HepG2 (cell line): ENCODE results near the gene PTPN2. TPM values are rescaled to one million over a fixed set of nuclear protein-coding genes. Genes with fewer than 3 reads are reported as not detected.
"Not testable (repeated sequence)": the region's sequence is repeated elsewhere in the genome, so short reads cannot be mapped to it uniquely, and the experiment has no call there.

Experiments used
- ATAC-seq: fragments of 200-7000 bp; cut with Tn5 transposase; 3 replicates; pipeline ENCODE4 v1.9.1; 2020; ENCODE audit warnings: mild to moderate bottlenecking, moderate library complexity
- BruUV-seq: library from RNA; stranded (reverse); fragments of 400-500 nt; replicated peaks from 2 replicates; lab custom pipeline; 2021; lab: Mats Ljungman, UMichigan
- CTCF ChIA-PET: fragments of 300-600 bp; formaldehyde crosslinking; extraction: SDS; loops from one replicate; lab custom pipeline; 2021; ENCODE audit warnings: low total read pairs, inconsistent platforms, low intra/inter-chr PET ratio; lab: Yijun Ruan, JAX
- POLR2A ChIA-PET: fragments of 350-600 bp; sonication (Branson Sonifier 250); formaldehyde crosslinking; loops from one replicate; lab custom pipeline; 2020; ENCODE audit warnings: antibody characterized with exemption, inconsistent platforms; lab: Yijun Ruan, JAX
- DNase-seq: peaks from one replicate; pipeline ENCODE4 v3.0.0-alpha.2; 2015; ENCODE audit warnings: low spot score
- FAIRE-seq: peaks from 3 replicates; lab custom pipeline; 2011; peaks lifted over from hg19 to GRCh38; lab: Jason Lieb, UNC
- H2AFZ ChIP-seq: one replicate; pipeline ENCODE4 v1.6.1; 2011; ENCODE audit warnings: low read length, inconsistent platforms
- H3K27ac ChIP-seq: fragments of 300-600 bp; 3 replicates; pipeline ENCODE4 v1.8.0; 2011; ENCODE audit warnings: mixed run types, mild to moderate bottlenecking, mixed read lengths, low read length, inconsistent platforms; ENCODE audit not compliant: insufficient read depth; ENCODE audit errors: extremely low read length
- H3K27me3 ChIP-seq, 2 experiments: fragments of 200-600 bp in 1 of 2; 2 replicates in 1 of 2; 3 replicates in 1 of 2; pipeline versions ENCODE4 v1.6.0 to v1.8.0; 2011; ENCODE audit warnings: low read length in 2 of 2, mild to moderate bottlenecking in 2 of 2, moderate library complexity in 2 of 2, inconsistent platforms in 1 of 2; ENCODE audit not compliant: insufficient read depth in 2 of 2, control insufficient read depth in 1 of 2
- H3K36me3 ChIP-seq, 2 experiments: fragments of 200-600 bp in 1 of 2; replicated peaks in 1 of 2; 2 replicates in 1 of 2; 3 replicates in 1 of 2; pipeline versions ENCODE4 v1.5.1 to v1.8.0; 2011; ENCODE audit warnings: low read length in 2 of 2, inconsistent platforms in 1 of 2; ENCODE audit not compliant: insufficient read depth in 2 of 2, control insufficient read depth in 1 of 2
- H3K4me1 ChIP-seq: 2 replicates; pipeline ENCODE4 v1.5.1; 2012; ENCODE audit warnings: low read length, inconsistent platforms; ENCODE audit not compliant: insufficient read depth
- H3K4me2 ChIP-seq: 2 replicates; pipeline ENCODE4 v1.6.0; 2011; ENCODE audit warnings: low read depth, low read length, inconsistent platforms
- H3K4me3 ChIP-seq, 3 experiments: fragments of 200-600 bp in 1 of 3; sonication (generic), shearing (Covaris generic) in 1 of 3; replicated peaks in 1 of 3; 2 replicates each; pipeline ENCODE4 v1.5.1; 2011 to 2016; ENCODE audit warnings: low read length in 3 of 3, inconsistent platforms in 2 of 3, low read depth in 2 of 3, mild to moderate bottlenecking in 2 of 3, control low read depth in 1 of 3, mixed read lengths in 1 of 3; ENCODE audit not compliant: insufficient read depth in 1 of 3
- H3K79me2 ChIP-seq: one replicate; pipeline ENCODE4 v1.6.1; 2011; ENCODE audit warnings: low read length, inconsistent platforms; ENCODE audit not compliant: insufficient read depth
- H3K9ac ChIP-seq: 2 replicates; pipeline ENCODE4 v1.6.0; 2011; ENCODE audit warnings: mild to moderate bottlenecking, low read depth, low read length, inconsistent platforms; ENCODE audit not compliant: insufficient read depth
- H3K9me3 ChIP-seq: 2 replicates; pipeline ENCODE4 v1.5.1; 2012; ENCODE audit warnings: mild to moderate bottlenecking, low read length
- H4K20me1 ChIP-seq: 2 replicates; pipeline ENCODE4 v1.6.0; 2011; ENCODE audit warnings: inconsistent platforms, mild to moderate bottlenecking, low read length, moderate library complexity; ENCODE audit not compliant: insufficient read depth
- NFYB ChIP-seq: sonication (generic); formaldehyde crosslinking; IDR thresholded peaks from 2 replicates; pipeline ENCODE4 v1.4.0; 2020; ENCODE audit warnings: missing genetic modification reagents
- PHF8 ChIP-seq: sonication (generic); formaldehyde crosslinking; IDR thresholded peaks from 2 replicates; pipeline ENCODE4 v1.5.0; 2020; ENCODE audit warnings: missing genetic modification reagents
- SNAPC2 ChIP-seq: sonication (generic); formaldehyde crosslinking; IDR thresholded peaks from 2 replicates; pipeline ENCODE4 v1.8.1; 2022; ENCODE audit warnings: mild to moderate bottlenecking, missing genetic modification reagents
- ZHX1 ChIP-seq: sonication (generic); formaldehyde crosslinking; IDR thresholded peaks from 2 replicates; pipeline ENCODE4 v1.8.1; 2022; ENCODE audit warnings: low read depth, mild to moderate bottlenecking, missing genetic modification reagents
- ZNF329 ChIP-seq: sonication (generic); formaldehyde crosslinking; IDR thresholded peaks from 2 replicates; pipeline ENCODE4 v1.9.0; 2021; ENCODE audit warnings: low read depth, mild to moderate bottlenecking, missing genetic modification reagents
- WGBS: methylation state at CpG from one replicate; pipeline ENCODE4 v1.1.6; 2017; ENCODE audit warnings: low lambda C conversion rate; 5-methylcytosine and 5-hydroxymethylcytosine counted together
- in situ Hi-C: cut with HindIII; loops from 2 replicates; pipeline ENCODE4 v1.10.0; 2017; ENCODE audit warnings: low pct_unique_long_range_greater_than_20kb; ENCODE audit not compliant: extremely low pct_ligation_motif_present
- intact Hi-C: fragments of 100-400 bp; cut with micrococcal nuclease; formaldehyde crosslinking; loops from one replicate; pipeline ENCODE4 v1.10.0; 2022; ENCODE audit not compliant: unreplicated experiment
- polyA plus RNA-seq, 8 experiments: library from polyadenylated mRNA; depleted of rRNA in 3 of 8; stranded (reverse) in 7 of 8; unstranded in 1 of 8; fragments of >200 nt; fragmentation: Illumina TruSeq in 4 of 8; extraction: Trizol in 4 of 8; gene quantifications; 2 replicates each; pipeline versions ENCODE4 v1.2.1 to v1.2.3, GENCODE V29; 2011 to 2016; ENCODE audit warnings: low read depth in 4 of 8, missing spikeins in 1 of 8, mixed read lengths in 1 of 8; ENCODE audit not compliant: insufficient read depth in 1 of 8
- total RNA-seq, 5 experiments: library from RNA; depleted of rRNA; stranded (reverse); fragments of >200 nt; fragmentation: Illumina TruSeq; extraction: Trizol; gene quantifications; 2 replicates each; pipeline ENCODE4 v1.2.3, GENCODE V29; 2016; ENCODE audit warnings: low read depth in 1 of 5

Gene PTPN2
- total and polyA plus RNA-seq, 2 of the 13 experiments (the other 11 are each of a cell fraction or from before 2014, with no cell fraction given), result 24.9 to 41.5 TPM

- TF ChIP-seq SNAPC2 (no peak), ZNF329 (CRISPR knock-in tag) (no peak), ZHX1 (CRISPR knock-in tag) (no peak), PHF8 (CRISPR knock-in tag) (no peak)
Measured at GRCh38 chr18:12776821-12777471, 107.1 kb downstream of the PTPN2 start (continued).

- intact Hi-C loops, DNase-seq, H3K4me3 ChIP-seq, H3K79me2 ChIP-seq, CTCF ChIA-PET, H3K9ac ChIP-seq, H3K4me2 ChIP-seq, in situ Hi-C loops, H4K20me1 ChIP-seq, H3K4me1 ChIP-seq, H2AFZ ChIP-seq, FAIRE-seq, H3K9me3 ChIP-seq, H3K27ac ChIP-seq, H3K27me3 ChIP-seq, ATAC-seq, H3K36me3 ChIP-seq, BruUV-seq: not testable (repeated sequence)
- TF ChIP-seq NFYB (CRISPR knock-in tag), result peak; percentile 14; the same call in 1 of the 2 replicates
- 93% methylated on average over 3 of the region's 7 CpGs for WGBS
- POLR2A ChIA-PET, result interaction anchor here (0.9 kb wide), 1 partner anchor 46 kb away, joined by 4 read pairs; no protein-coding TSS in a partner anchor
Measured at GRCh38 chr18:12776415-12776814, 107.6 kb downstream of the PTPN2 start.
